ENCODE results near the gene YY2.

DNA sequence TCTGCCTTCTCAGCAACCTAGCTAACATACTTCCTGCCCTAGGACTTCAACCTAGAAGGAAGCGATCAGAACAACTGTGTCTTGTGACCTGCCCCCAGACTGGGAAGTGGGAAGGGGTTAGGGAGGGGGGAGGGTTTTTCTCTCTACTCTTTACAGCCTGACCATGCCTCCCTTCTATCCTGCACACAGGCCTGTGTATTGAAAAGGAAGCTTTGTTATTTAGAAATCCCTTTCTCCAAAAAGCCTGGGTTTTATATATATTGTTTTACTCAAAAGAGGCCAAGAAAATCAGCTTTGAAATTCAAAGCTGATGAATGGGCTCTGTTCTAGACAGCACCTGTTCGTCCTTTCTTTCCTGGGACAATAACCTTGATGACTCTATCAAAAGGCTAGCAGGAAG lies 49.5 kb downstream of the YY2 start:
- no peak for TF ChIP-seq HNRNPUL1 (IDR thresholded peaks at IDR 0.05; ENCODE audit: low read length)
- TF ChIP-seq ZNF224 (CRISPR knock-in tag; IDR thresholded peaks at IDR 0.05) = no peak
- TF ChIP-seq TARDBP (IDR thresholded peaks at IDR 0.05) = no peak
- no peak for TF ChIP-seq JUND (IDR thresholded peaks at IDR 0.05; ENCODE audit: borderline replicate concordance, low read depth, low read length)
- TF ChIP-seq JUND (tag; IDR thresholded peaks at IDR 0.05; ENCODE audit: borderline replicate concordance, low read depth, low read length) = no peak
- no peak for TF ChIP-seq EZH2 (IDR thresholded peaks at IDR 0.05; ENCODE audit: borderline replicate concordance, low read depth, low read length)
- TF ChIP-seq ZNF143 (CRISPR knock-in tag; IDR thresholded peaks at IDR 0.05) = no peak

Measured in K562 (cell line).